ENCODE results near the gene NR1H3. TPM values are rescaled to one million over a fixed set of nuclear protein-coding genes. Genes with fewer than 3 reads are reported as not detected.
A peak's percentile ranks its signal among the peaks of the same experiment; 100 is the strongest.

Gene NR1H3
- total RNA-seq, 6 donors from 2014 or later, result 37.3 to 367 (median 49.2) TPM

DNA sequence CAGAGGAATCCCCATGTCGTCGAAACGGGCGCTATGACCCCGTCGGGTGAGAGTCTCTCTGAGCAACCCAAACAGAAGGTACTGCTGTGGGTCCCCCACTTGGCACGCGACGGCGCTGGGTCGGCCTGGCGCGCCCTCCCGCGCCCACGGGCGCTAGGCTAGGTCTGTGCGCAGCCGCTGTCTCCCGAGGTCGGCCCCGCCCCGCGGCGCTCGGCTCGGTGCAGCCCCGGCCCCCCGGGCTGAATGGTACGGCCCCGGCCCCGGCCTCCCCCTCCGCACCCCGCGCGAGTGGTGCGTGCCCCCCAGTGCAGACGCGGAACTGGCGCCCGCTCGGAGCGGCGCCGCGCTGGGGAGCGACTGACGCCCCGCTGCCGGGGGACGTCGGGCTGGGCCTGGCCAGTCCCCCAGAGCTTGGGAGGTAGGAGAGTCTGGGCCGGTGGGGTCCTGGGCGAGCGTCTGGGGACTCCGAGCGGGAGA, 12.1 kb downstream of the NR1H3 start, which contains the start of gene MADD:
Gene MADD (plus strand): TSS at position 305 of the 477 bp plus-strand sequence.
- H3K9me3 ChIP-seq, result no peaks in the 10 kb centered on the region
- peaks cover 0 to 12% (median 9%) of the 10 kb centered on the region in 4 donors for H3K36me3 ChIP-seq
- no peaks in the 10 kb centered on the region for H3K27me3 ChIP-seq
- TF ChIP-seq EP300 (IDR thresholded peaks at IDR 0.05) (no peak), POLR2AphosphoS5 (IDR thresholded peaks at IDR 0.05) (peak; percentile 77 to 81), CTCF (IDR thresholded peaks at IDR 0.05) (peak in 1 of 6 experiments; percentile 10), POLR2A (IDR thresholded peaks at IDR 0.05) (peak in 3 of 4 donors; percentile 70 to 80 (median 74))
- peaks cover 34 to 53% (median 38%) of the 10 kb centered on the region in 4 donors for H3K4me1 ChIP-seq
- H3K27ac ChIP-seq, result peak within 1 kb of the TSS; percentile 94 to 99 (median 95)
- ATAC-seq (ENCODE audit: low FRiP score in 2 of 2), result peak; percentile 94 to 97
- H3K4me3 ChIP-seq, result peak within 1 kb of the TSS; percentile 88 to 97 (median 94)
- whole genome bisulfite sequencing, 2 donors, result 0% methylated on average over 10 of the region's 57 CpGs; no CpG with 5 or more reads in 1 of the 2 donors
- peak; percentile 94 to 98 for DNase-seq

DNA sequence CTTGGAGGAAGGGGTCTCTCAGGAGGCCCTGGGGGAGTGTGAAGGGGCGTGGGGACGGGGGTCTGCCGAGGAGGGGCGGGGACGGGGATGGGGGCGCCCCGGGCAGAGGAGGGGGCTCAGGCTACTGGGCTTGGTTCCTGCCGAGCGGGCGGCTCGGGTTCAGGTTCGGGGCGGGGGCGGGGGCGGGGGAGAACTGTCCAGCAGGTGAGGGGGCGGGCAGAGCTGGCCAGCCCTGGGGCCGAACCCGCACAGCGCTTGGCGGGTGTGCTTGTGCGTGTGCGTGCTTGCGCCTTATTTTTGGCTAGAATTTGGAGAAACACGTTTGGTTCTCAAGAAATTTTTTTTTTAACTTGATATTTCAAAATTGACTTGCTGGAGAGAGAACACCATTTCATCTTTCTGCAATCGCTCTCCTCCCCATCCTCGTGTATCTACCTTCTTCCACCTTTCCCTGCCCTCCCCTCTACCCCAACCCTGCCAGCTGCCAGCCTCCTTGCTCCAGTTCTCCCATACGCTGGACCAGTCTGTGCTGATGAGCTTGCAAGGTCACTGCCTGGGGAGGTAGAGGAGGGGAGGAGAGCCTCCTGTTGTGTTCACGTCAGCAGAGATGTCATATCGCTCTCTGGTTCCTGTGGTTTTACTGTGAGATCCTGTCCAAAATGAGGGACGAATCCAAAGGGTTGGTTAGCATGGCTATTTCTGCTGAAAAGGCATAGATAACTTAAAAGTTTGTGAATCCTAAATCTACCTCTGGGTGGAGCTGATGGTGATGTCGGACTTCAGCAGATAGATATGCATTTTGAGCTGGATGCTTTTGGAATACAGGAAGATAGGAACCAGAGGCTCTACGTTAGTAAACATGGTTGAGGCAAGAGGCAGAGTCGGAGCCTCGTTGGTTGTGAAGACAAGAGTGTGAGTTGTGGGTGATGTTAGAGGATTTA, 12.8 kb downstream of the NR1H3 start:
- WGBS, 2 donors, result 1 to 3% methylated on average over 27 of the region's 34 CpGs
- DNase-seq, result peak in 1 of 2 donors; percentile 34
- H3K4me3 ChIP-seq, result peak overlapping the region; percentile 88 to 97 (median 94)
- H3K9me3 ChIP-seq, result no peaks in the 10 kb centered on the region
- peak in 1 of 2 donors; percentile 36 for TF ChIP-seq POLR2AphosphoS5 (IDR thresholded peaks at IDR 0.05)
- no peak for TF ChIP-seq EP300 (IDR thresholded peaks at IDR 0.05)
- H3K27me3 ChIP-seq, result no peaks in the 10 kb centered on the region
- H3K4me1 ChIP-seq, result peaks cover 29 to 47% (median 34%) of the 10 kb centered on the region in 4 donors
- peaks cover 0 to 20% (median 16%) of the 10 kb centered on the region in 4 donors for H3K36me3 ChIP-seq
- peak overlapping the region; percentile 94 to 99 (median 95) for H3K27ac ChIP-seq
- ATAC-seq (ENCODE audit: low FRiP score in 2 of 2), result no peak

DNA sequence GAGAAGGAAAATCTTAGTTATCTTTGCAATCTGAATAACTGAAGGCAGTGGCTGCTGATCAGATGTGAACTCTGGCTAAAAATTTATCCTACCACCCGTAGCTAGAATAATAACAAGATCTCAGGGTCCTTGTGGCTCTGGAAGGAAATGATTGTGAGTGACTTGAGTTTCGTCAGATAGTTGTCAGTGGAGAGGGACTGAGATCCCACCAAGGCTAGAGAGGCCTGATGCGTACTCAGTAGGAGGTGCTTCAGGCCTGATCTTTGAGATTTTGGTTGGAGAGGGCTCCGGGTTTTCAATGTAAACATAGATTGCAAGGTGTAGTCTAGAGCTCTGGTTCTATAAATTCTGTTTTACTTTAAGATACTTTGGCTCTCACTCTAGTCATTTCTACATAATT, 13.5 kb downstream of the NR1H3 start:
- 29 to 33% methylated on average over 4 of the region's 4 CpGs for WGBS, 2 donors
- Histone ChIP-seq H3K4me1 (peaks cover 28 to 45% (median 34%) of the 10 kb centered on the region in 4 donors), H3K27ac (peak overlapping the region in 3 of 4 donors; percentile 94 to 99 (median 95)), H3K27me3 (no peaks in the 10 kb centered on the region), H3K36me3 (peaks cover 7 to 27% (median 23%) of the 10 kb centered on the region in 4 donors), H3K4me3 (peak overlapping the region in 3 of 4 donors; percentile 88 to 97 (median 92)), H3K9me3 (no peaks in the 10 kb centered on the region)
- DNase-seq (no peak), ATAC-seq (ENCODE audit: low FRiP score in 2 of 2) (no peak)
- TF ChIP-seq CTCF (IDR thresholded peaks at IDR 0.05) (no peak), POLR2AphosphoS5 (IDR thresholded peaks at IDR 0.05) (no peak), EP300 (IDR thresholded peaks at IDR 0.05) (no peak), POLR2A (IDR thresholded peaks at IDR 0.05) (no peak)

DNA sequence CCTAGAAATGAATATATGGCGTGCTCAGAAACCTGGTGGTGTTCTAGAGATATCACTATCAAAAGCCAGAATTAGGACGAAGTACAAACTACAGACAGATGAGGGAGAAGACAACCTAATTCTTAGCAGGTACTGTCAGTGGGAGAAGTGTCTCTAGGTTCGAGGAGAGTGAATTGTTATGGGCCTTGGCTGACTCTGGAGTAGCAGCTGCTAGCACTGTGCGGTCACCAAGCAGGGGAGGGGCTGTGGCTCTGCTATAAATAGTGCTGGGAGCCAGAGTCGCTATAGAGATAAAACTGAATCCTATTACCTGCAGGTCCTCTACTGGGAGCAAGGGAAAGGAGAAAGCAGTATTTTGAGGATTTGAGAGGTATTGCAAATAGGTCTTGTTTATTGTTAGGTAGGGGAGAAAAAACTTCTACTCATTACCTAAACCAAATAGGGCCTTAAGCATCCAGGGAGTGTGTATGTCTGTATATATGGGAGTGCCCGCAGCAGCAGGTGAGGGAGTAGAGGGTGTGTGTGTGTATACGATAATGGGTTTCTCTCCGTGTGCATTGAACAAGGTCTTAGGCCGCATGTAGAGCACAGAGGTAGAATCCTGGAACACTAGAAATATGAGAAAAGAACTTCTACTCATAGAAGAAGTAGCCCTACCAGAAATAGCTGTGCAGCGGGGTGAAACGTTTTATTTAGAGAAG, 14.3 kb downstream of the NR1H3 start:
- 66 to 71% methylated on average over 11 of the region's 11 CpGs for WGBS, 2 donors
- H3K36me3 ChIP-seq, result peaks cover 11 to 35% (median 31%) of the 10 kb centered on the region in 4 donors
- no peaks in the 10 kb centered on the region for H3K9me3 ChIP-seq
- peak overlapping the region in 1 of 4 donors; percentile 9 for H3K27ac ChIP-seq
- H3K4me3 ChIP-seq, result peak overlapping the region in 1 of 4 donors; percentile 92
- ATAC-seq (ENCODE audit: low FRiP score in 2 of 2), result no peak
- H3K4me1 ChIP-seq, result peaks cover 28 to 45% (median 34%) of the 10 kb centered on the region in 4 donors
- DNase-seq, result no peak
- no peaks in the 10 kb centered on the region for H3K27me3 ChIP-seq
- TF ChIP-seq CTCF (IDR thresholded peaks at IDR 0.05) (no peak), POLR2AphosphoS5 (IDR thresholded peaks at IDR 0.05) (no peak), POLR2A (IDR thresholded peaks at IDR 0.05) (no peak), EP300 (IDR thresholded peaks at IDR 0.05) (no peak)

Data from upper lobe of left lung (tissue), 6 donors.